GM12878 (cell line): Measurements from ENCODE around the gene ZNF761. TPM values are rescaled to one million over a fixed set of nuclear protein-coding genes. Genes with fewer than 3 reads are reported as not detected.

Experiments
- CBFB ChIP-seq: IDR thresholded peaks from 2 replicates; pipeline ENCODE4 v1.6.1; 2016; ENCODE audit warnings: antibody characterized with exemption, low read depth
- CBX3 ChIP-seq: fragments of 200-600 bp; sonication (generic); IDR thresholded peaks from 2 replicates; pipeline ENCODE4 v1.6.1; 2016; ENCODE audit warnings: low read depth, borderline replicate concordance
- CHD2 ChIP-seq: IDR thresholded peaks from 2 replicates; pipeline ENCODE4 v1.6.1; 2011; ENCODE audit warnings: low read depth, low read length, improper control_type of control experiment, borderline replicate concordance
- CUX1 ChIP-seq: IDR thresholded peaks from 2 replicates; pipeline ENCODE4 v1.6.1; 2012; ENCODE audit warnings: improper control_type of control experiment, low read depth, low read length; ENCODE audit not compliant: insufficient replicate concordance
- DPF2 ChIP-seq: fragments of 450-650 bp; IDR thresholded peaks from 2 replicates; pipeline ENCODE4 v1.6.1; 2017; ENCODE audit warnings: mild to moderate bottlenecking
- E2F4 ChIP-seq: IDR thresholded peaks from 2 replicates; pipeline ENCODE4 v1.6.1; 2012; ENCODE audit warnings: low read depth, low read length, improper control_type of control experiment
- IRF5 ChIP-seq: fragments of 450-650 bp; IDR thresholded peaks from 2 replicates; pipeline ENCODE4 v1.6.1; 2017; ENCODE audit warnings: borderline replicate concordance
- LARP7 ChIP-seq: fragments of 450-650 bp; IDR thresholded peaks from 2 replicates; pipeline ENCODE4 v1.6.1; 2017; ENCODE audit warnings: mild to moderate bottlenecking
- MEF2B ChIP-seq: fragments of 450-650 bp; IDR thresholded peaks from 2 replicates; pipeline ENCODE4 v1.6.1; 2018; ENCODE audit warnings: mild to moderate bottlenecking, moderate library complexity; ENCODE audit not compliant: partially characterized antibody, poor library complexity, severe bottlenecking
- MLLT1 ChIP-seq: fragments of 450-650 bp; IDR thresholded peaks from 2 replicates; pipeline ENCODE4 v1.6.1; 2016; ENCODE audit warnings: mild to moderate bottlenecking
- NFXL1 ChIP-seq: fragments of 450-650 bp; IDR thresholded peaks from 2 replicates; pipeline ENCODE4 v1.6.1; 2017; ENCODE audit warnings: antibody characterized with exemption, mild to moderate bottlenecking, borderline replicate concordance
- NFYB ChIP-seq: IDR thresholded peaks from 2 replicates; pipeline ENCODE4 v1.6.1; 2011; ENCODE audit warnings: low read depth, mild to moderate bottlenecking, low read length, improper control_type of control experiment, moderate library complexity; ENCODE audit not compliant: insufficient read depth
- RAD21 ChIP-seq: IDR thresholded peaks from 2 replicates; pipeline ENCODE4 v1.6.1; 2011; ENCODE audit warnings: mild to moderate bottlenecking, low read depth, low read length, moderate library complexity; ENCODE audit not compliant: insufficient read depth
- SMAD5 ChIP-seq: IDR thresholded peaks from 2 replicates; pipeline ENCODE4 v1.6.1; 2016; ENCODE audit warnings: antibody characterized with exemption, low read depth
- SREBF2 ChIP-seq: IDR thresholded peaks from 2 replicates; pipeline ENCODE4 v1.6.1; 2012; ENCODE audit warnings: mild to moderate bottlenecking, low read length
- WRNIP1 ChIP-seq: IDR thresholded peaks from 2 replicates; pipeline ENCODE4 v1.6.1; 2011; ENCODE audit warnings: low read depth, low read length, improper control_type of control experiment, borderline replicate concordance
- YBX1 ChIP-seq: fragments of 450-650 bp; IDR thresholded peaks from 2 replicates; pipeline ENCODE4 v1.6.1; 2016; ENCODE audit warnings: antibody characterized with exemption
- ZZZ3 ChIP-seq: IDR thresholded peaks from 2 replicates; pipeline ENCODE4 v1.6.1; 2011; ENCODE audit warnings: low read depth; ENCODE audit not compliant: control insufficient read depth, insufficient read length
- polyA plus RNA-seq, 11 experiments: library from polyadenylated mRNA; depleted of rRNA in 4 of 11; unstranded in 6 of 11; stranded (reverse) in 5 of 11; fragments of >200 nt; fragmentation: Nextera tagmentation in 4 of 11; fragmentation: Illumina TruSeq in 1 of 11; extraction: Ambion mirVana in 4 of 11; extraction: Trizol in 1 of 11; gene quantifications; 1 replicate in 1 of 11; 2 replicates in 10 of 11; pipeline versions ENCODE4 v1.2.1 to v1.2.3, GENCODE V29; 2011 to 2016; ENCODE audit warnings: inconsistent platforms in 2 of 11, missing spikeins in 2 of 11, low read depth in 1 of 11
- total RNA-seq, 4 experiments: library from RNA; depleted of rRNA in 3 of 4; stranded (reverse); fragments of >200 nt in 3 of 4; fragmentation: Illumina TruSeq in 1 of 4; extraction: Trizol in 1 of 4; gene quantifications; 2 replicates each; pipeline versions ENCODE4 v1.2.1 to v1.2.3, GENCODE V29; 2013 to 2021

The ZNF761 gene
- total and polyA plus RNA-seq, 10 of the 15 experiments (the other 5 are each of a cell fraction or from before 2014, with no cell fraction given): 7.9 to 22.7 (median 10.6) TPM

GRCh38 chr19:53394974-53395839, 36.6 kb upstream of the ZNF761 start, which contains the start of gene ZNF765 (continued):
- no peak for TF ChIP-seq WRNIP1
- 0 out of 2 replicates have a peak, but pooled peaks have one; percentile 53 for TF ChIP-seq SMAD5
- no peak for TF ChIP-seq CHD2
- TF ChIP-seq CBFB: 0 out of 2 replicates have a peak, but pooled peaks have one; percentile 40
- TF ChIP-seq DPF2: no peak
- TF ChIP-seq LARP7: 0 out of 2 replicates have a peak, but pooled peaks have one; percentile 25
- no peak for TF ChIP-seq ZZZ3
- TF ChIP-seq CUX1: no peak
- no peak for TF ChIP-seq NFXL1
- no peak for TF ChIP-seq CBX3
- TF ChIP-seq SREBF2: no peak
- no peak for TF ChIP-seq NFYB
- no peak for TF ChIP-seq YBX1
- TF ChIP-seq RAD21: 0 out of 2 replicates have a peak, but pooled peaks have one; percentile 16
- no peak for TF ChIP-seq MEF2B
- TF ChIP-seq IRF5: no peak
- peak; percentile 52; the same call in 1 of the 2 replicates for TF ChIP-seq E2F4
- no peak for TF ChIP-seq MLLT1
